AG08396 (cell line): ENCODE results near the gene HSBP1L1.
A peak's percentile ranks its signal among the peaks of the same experiment; 100 is the strongest.

Experiments
- DNase-seq: peaks from one replicate; pipeline ENCODE4 v3.0.0; 2012; ENCODE audit warnings: low spot score, mixed read lengths

HSBP1L1 gene

GRCh38 chr18:79964330-79965118, at the start of gene HSBP1L1:
Gene HSBP1L1, plus strand, starts transcription at chr18:79964643. Its CDS starts 93 bp downstream, at chr18:79964736.
- peak; percentile 86 for DNase-seq

- DNase-seq, result no peak
These were observed 49.0 kb upstream of the HSBP1L1 start for GRCh38 chr18:79915161-79916127.

GRCh38 chr18:79916128-79916494, 48.3 kb upstream of the HSBP1L1 start:
- DNase-seq, result no peak

- DNase-seq, result no peak
These were observed 47.8 kb upstream of the HSBP1L1 start for GRCh38 chr18:79916546-79917168.

- no peak for DNase-seq
These were observed 47.1 kb upstream of the HSBP1L1 start for GRCh38 chr18:79917169-79917852.

GRCh38 chr18:79917853-79918614, 46.4 kb upstream of the HSBP1L1 start:
- no peak for DNase-seq

- DNase-seq, result no peak
These were observed 45.8 kb upstream of the HSBP1L1 start for GRCh38 chr18:79918615-79919011.

- no peak for DNase-seq
These were observed 45.4 kb upstream of the HSBP1L1 start for GRCh38 chr18:79919089-79919488.

- no peak for DNase-seq
These were observed 42.2 kb upstream of the HSBP1L1 start for GRCh38 chr18:79921984-79922965.

- no peak for DNase-seq
These were observed 41.5 kb upstream of the HSBP1L1 start for GRCh38 chr18:79922971-79923411.

GRCh38 chr18:79923896-79924585, 40.4 kb upstream of the HSBP1L1 start:
- DNase-seq, result no peak

- DNase-seq, result no peak
These were observed 39.4 kb upstream of the HSBP1L1 start for GRCh38 chr18:79924814-79925731.

GRCh38 chr18:79926306-79926705, 38.1 kb upstream of the HSBP1L1 start:
- DNase-seq, result no peak

GRCh38 chr18:79926715-79927606, 37.5 kb upstream of the HSBP1L1 start:
- DNase-seq, result no peak

GRCh38 chr18:79927607-79928562, 36.6 kb upstream of the HSBP1L1 start:
- DNase-seq, result no peak

- no peak for DNase-seq
These were observed 35.9 kb upstream of the HSBP1L1 start for GRCh38 chr18:79928563-79928960.
